ENCODE measurements around the gene SENP3. TPM values are rescaled to one million over a fixed set of nuclear protein-coding genes. Genes with fewer than 3 reads are reported as not detected.
A peak's percentile ranks its signal among the peaks of the same experiment; 100 is the strongest.

Gene SENP3
- total and polyA plus RNA-seq, 2 donors (not counting 3 experiments of a cell fraction or from before 2014, with no cell fraction given) = 63.4 to 96.5 TPM

DNA sequence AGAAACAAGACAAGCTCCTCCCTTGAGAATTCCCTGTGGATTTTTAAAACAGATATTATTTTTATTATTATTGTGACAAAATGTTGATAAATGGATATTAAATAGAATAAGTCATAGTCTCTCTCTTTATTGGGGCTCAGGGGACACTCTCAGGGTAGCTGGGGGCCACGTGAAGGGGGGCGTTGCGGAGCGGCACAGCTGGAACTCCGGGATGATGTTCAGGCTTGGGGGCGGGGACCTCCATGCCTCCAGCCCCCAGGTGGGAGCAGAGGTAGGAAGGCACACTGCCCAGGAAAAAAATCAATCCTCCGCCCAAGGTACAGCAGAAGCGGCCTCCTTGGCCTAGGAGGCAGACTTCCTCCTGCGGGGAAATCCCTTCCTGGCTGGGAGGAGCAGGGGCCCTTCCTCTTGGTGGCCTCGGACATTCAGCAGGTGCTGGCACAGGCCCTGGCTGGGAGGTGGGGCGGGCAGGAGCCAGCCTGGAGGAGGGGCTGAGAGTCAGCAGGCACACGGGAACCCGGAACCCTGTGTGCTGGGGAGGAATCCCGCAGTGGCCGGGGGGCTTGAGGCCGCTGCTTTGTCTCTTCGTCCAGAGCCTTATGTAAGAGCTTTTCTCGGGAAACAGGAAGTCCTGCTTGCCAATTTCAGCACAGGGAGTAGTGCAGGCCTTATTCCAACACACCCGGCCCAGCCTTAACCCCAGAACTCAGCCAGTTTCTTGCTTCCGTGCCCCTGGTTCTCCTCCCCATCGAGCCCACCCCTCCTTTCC lies 3.8 kb upstream of the SENP3 start:
- Histone ChIP-seq H3K9me1 (replicated peaks; ENCODE audit: control insufficient read depth, extremely low read depth, insufficient read depth, low read length) (no peaks in the 10 kb centered on the region), H3K9ac (replicated peaks; ENCODE audit: extremely low read depth, insufficient read depth, low read length) (peak overlapping the region; percentile 65), H3K27me3 (ENCODE audit: control insufficient read depth in 2 of 2, insufficient read depth in 2 of 2, low read length in 2 of 2) (no peaks in the 10 kb centered on the region), H2AFZ (ENCODE audit: low read depth, low read length) (peak overlapping the region; percentile 77), H3K36me3 (ENCODE audit: control insufficient read depth in 2 of 2, extremely low read depth in 1 of 2, insufficient read depth in 2 of 2, low read length in 2 of 2) (no peaks in the 10 kb centered on the region), H3K4me2 (ENCODE audit: insufficient read depth, low read length) (peak overlapping the region; percentile 53), H3K4me1 (ENCODE audit: control insufficient read depth, extremely low read depth, insufficient read depth, low read length) (peaks cover 32% of the 10 kb centered on the region), H3K27ac (ENCODE audit: insufficient read depth, low read depth, low read length) (peak overlapping the region; percentile 70), H3K79me2 (ENCODE audit: control insufficient read depth, insufficient read depth, low read length) (peaks cover 12% of the 10 kb centered on the region), H4K20me1 (replicated peaks; ENCODE audit: control insufficient read depth, extremely low read depth, insufficient read depth, low read length) (no peaks in the 10 kb centered on the region), H3K9me3 (replicated peaks; ENCODE audit: control insufficient read depth, insufficient read depth, low read length) (no peaks in the 10 kb centered on the region), H3K4me3 (replicated peaks in 1 of 3; ENCODE audit: insufficient read depth in 1 of 3, low read depth in 1 of 3, low read length in 3 of 3) (no peak overlapping the region)
- ChIA-PET CTCF (interaction anchor here (0.8 to 6.7 kb wide), 16 partner anchors 9 to 512 kb away, joined by 3 to 314 read pairs (median 4); partner anchors contain the start of gene SOX15), POLR2A (interaction anchor here (1.1 to 1.8 kb wide), 2 partner anchors 73 to 79 kb away, joined by 3 to 7 read pairs; partner anchors contain the start of genes POLR2A and ZBTB4)
- intact Hi-C loops (cut with micrococcal nuclease) = loop anchor here (1.0 kb wide), 1 partner anchor 123 kb away; the partner anchor contains the start of gene TMEM102
- dilution Hi-C loops (cut with MboI; ENCODE audit: extremely low pct_ligation_motif_present, low sequenced_read_pairs) = no loop called here
- BruUV-seq (replicated peaks) = no TSS peak
- FAIRE-seq (peak; percentile 95), DNase-seq (ENCODE audit: low read depth, low spot score) (peak; percentile 89)
- TF ChIP-seq POLR2AphosphoS5 (IDR thresholded peaks at IDR 0.05; ENCODE audit: insufficient read depth, low read depth, low read length) = peak; percentile 69
- no peak for TF ChIP-seq CTCF (IDR thresholded peaks at IDR 0.05; ENCODE audit: extremely low read depth in 1 of 2, insufficient read depth in 1 of 2, low read depth in 1 of 2, low read length in 2 of 2)
- TF ChIP-seq POLR2A (IDR thresholded peaks at IDR 0.05; ENCODE audit: low read depth, low read length) = peak; percentile 84
- no peak for TF ChIP-seq EZH2 (IDR thresholded peaks at IDR 0.05; ENCODE audit: borderline replicate concordance, low read depth, low read length, severe bottlenecking)
- TF ChIP-seq GATA2 (IDR thresholded peaks at IDR 0.05; ENCODE audit: insufficient read depth, insufficient read length, low read depth, low read length) = no peak
